Subcutaneous preadipocyte (primary cell): ENCODE measurements around the gene CHRND. TPM values are rescaled to one million over a fixed set of nuclear protein-coding genes. Genes with fewer than 3 reads are reported as not detected.

ENCODE experiments used
- total RNA-seq: library from RNA; depleted of rRNA; stranded (reverse); fragments of >200 nt; gene quantifications from 2 replicates; pipeline ENCODE4 v1.2.3, GENCODE V29; 2012

Gene CHRND
- total RNA-seq = not detected in 2 replicates

DNA sequence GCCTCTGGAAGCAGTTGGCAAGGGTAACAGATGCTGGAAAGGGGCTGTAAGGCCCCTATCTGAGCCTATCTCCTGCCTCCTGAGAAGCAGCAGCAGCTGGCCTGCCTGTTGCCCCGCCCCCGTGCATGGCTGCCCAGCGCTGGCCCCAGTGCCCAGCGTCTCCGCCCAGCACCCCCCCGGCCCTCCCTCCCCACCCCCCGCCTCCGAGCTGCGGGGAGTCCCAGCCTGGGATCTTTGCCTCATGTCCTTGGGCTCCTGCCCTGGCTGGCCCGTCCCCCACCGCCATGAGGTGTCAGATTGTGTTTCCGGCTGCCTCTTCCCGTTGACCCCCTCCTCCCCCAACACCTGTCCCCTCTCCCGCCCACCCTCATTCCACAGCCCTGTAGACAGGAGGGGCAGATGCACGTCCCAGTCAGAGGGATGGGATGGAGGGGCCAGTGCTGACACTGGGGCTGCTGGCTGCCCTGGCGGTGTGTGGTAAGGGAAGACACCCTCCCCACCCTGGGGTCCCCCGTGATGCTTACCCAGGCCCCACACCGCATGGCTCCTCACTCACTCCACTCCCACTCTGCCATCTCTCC, at the start of gene CHRND:
CHRND (plus strand) TSS at position 370 of the 581 bp plus-strand sequence; CDS start at position 426, 56 bp downstream.

GRCh38 chr2:232487385-232488096, 38.4 kb upstream of the CHRND start, which contains the start of gene ECEL1:
Gene ECEL1 (minus strand): TSS chr2:232487834. CDS start chr2:232486653, 1,181 bp downstream.

GRCh38 chr2:232519581-232520438, 6.2 kb upstream of the CHRND start, which contains the start of gene PRSS56:
Gene PRSS56 (plus strand): TSS chr2:232520388. CDS start chr2:232520599, 211 bp downstream.

DNA sequence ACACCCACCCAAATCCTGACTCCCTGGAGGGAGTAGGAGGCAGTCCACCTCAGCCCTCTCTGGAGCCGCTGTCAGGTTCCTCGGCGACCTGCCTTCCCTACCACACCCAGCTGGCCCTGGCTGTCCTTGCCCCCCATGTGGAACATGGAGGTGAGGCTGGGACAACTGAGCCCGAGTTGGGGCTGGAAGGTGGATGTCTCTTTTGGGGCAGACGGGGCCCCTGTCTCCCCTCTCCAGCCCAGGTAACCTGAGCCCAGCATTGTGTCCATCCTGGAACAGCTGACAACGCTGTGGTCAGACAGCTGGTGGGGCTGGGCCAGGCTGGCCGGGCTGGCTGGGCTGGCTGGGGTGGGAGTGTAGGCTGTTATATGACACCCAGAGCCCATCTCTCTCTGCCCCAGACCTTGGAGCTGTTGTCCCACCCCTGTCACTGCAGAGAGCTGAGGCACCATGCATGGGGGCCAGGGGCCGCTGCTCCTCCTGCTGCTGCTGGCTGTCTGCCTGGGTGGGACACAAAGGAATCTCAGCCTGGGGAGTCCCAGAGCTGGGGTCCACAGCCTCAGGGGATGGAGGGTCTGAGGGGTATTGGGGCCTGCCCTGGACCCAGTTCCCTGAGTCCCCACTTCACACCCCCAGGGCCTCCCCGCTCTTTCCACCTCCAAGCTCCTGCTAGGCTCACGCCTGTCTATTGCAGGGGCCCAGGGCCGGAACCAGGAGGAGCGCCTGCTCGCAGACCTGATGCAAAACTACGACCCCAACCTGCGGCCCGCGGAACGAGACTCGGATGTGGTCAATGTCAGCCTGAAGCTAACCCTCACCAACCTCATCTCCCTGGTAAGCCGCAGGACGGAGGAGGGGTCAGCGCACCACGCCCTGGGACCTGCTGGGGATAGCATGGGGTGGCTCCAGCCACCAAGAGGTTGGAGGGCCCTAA, 13.6 kb downstream of the CHRND start, which contains the start of gene CHRNG:
CHRNG (plus strand) TSS at position 395 of the 934 bp plus-strand sequence; CDS start at position 451, 56 bp downstream.

DNA sequence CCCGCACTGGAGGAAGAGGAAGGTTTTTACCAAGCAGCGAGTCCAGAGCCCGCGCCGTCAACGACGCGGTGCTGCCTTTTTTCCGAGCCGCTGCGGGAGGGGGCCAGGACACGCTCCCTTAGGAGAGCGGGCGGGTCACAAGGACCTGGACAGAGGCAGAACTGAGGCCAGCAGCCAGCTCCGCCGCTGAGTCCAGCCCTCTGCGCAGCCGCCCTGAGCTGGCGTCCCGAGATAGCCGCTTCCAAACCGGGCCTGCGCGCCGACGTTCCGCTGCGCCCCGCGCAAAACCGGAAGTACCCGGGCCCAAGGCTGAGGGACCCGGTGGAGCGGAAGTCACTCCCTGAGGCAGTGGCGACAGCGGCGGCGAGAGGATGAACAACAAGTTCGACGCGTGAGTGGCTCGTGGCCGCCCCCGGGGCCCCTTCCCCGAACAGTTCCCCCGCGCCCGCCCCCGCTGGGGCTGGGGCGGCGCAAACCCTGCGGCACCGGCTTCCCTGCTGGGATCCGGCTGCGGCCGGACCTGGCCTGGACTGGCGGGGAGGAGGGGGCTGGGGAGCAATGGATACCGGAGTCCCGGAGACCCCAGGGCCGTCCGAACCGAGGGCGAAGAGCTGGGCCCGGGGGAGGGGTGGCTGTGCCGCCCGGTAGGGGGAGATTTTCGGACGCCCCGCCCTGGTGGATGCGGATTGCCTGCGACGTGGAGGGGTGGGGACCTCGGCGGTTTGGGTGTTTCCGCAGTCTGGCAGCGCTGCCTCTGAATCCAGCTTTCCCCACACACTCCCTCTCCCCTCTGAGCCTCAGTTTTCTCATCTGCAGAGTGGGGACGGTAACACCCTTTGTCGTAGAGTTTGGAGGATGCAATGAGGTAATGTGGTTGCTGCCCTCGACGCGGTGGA, 24.6 kb downstream of the CHRND start, which contains the start of the genes EIF4E2 and TIGD1:
EIF4E2 (plus strand) TSS at position 336 of the 896 bp plus-strand sequence; CDS start at position 372, 36 bp downstream.
TIGD1 (minus strand) TSS at position 204 of the 896 bp plus-strand sequence. CDS start 675 bp downstream, outside the sequence.

Other genes with a start within 250 kb of the CHRND start
- not detected in 2 replicates for gene ALPP, start 147.4 kb upstream of the CHRND start, total RNA-seq
- not detected in 2 replicates for gene ALPG, start 119.3 kb upstream of the CHRND start, total RNA-seq
- gene ALPI, start 70.0 kb upstream of the CHRND start, total RNA-seq = not detected in 2 replicates
- not detected in 2 replicates for gene ECEL1, start 38.3 kb upstream of the CHRND start, total RNA-seq
- gene PRSS56, start 5.8 kb upstream of the CHRND start, total RNA-seq = not detected in 2 replicates
- not detected in 2 replicates for gene CHRNG, start 13.5 kb downstream of the CHRND start, total RNA-seq
- 5.9 and 7.0 TPM in 2 replicates for gene TIGD1, start 24.4 kb downstream of the CHRND start, total RNA-seq
- gene EIF4E2, start 24.5 kb downstream of the CHRND start, total RNA-seq = 73.1 and 91.3 TPM in 2 replicates
- gene EFHD1, start 107.4 kb downstream of the CHRND start, total RNA-seq = not detected in 2 replicates
- 45.6 and 59.8 TPM in 2 replicates for gene GIGYF2, start 171.2 kb downstream of the CHRND start, total RNA-seq